Activated naive CD8-positive, alpha-beta T cell treated with anti-CD3 and anti-CD28 coated beads for 36 hours (primary cell): ENCODE measurements around the gene C11orf21. TPM values are rescaled to one million over a fixed set of nuclear protein-coding genes. Genes with fewer than 3 reads are reported as not detected.

Source experiments
- DNase-seq: peaks from one replicate; pipeline ENCODE4 v3.0.0; 2021
- H3K27ac Mint-ChIP-seq: one replicate; pipeline ENCODE4 v1.8.0; 2022; ENCODE audit warnings: mild to moderate bottlenecking, moderate library complexity, mixed read lengths
- H3K27me3 Mint-ChIP-seq: one replicate; pipeline ENCODE4 v1.8.0; 2022; ENCODE audit warnings: mild to moderate bottlenecking, mixed read lengths
- H3K36me3 Mint-ChIP-seq: one replicate; pipeline ENCODE4 v1.8.0; 2021; ENCODE audit warnings: mild to moderate bottlenecking, mixed read lengths
- H3K4me1 Mint-ChIP-seq: one replicate; pipeline ENCODE4 v1.8.0; 2021; ENCODE audit warnings: mixed read lengths
- H3K4me3 Mint-ChIP-seq: one replicate; pipeline ENCODE4 v1.8.0; 2022; ENCODE audit warnings: mild to moderate bottlenecking, moderate library complexity, mixed read lengths
- H3K9me3 Mint-ChIP-seq: one replicate; pipeline ENCODE4 v1.8.0; 2022; ENCODE audit warnings: mixed read lengths
- total RNA-seq, 2 experiments: library from RNA; stranded (reverse); gene quantifications; one replicate each; pipeline ENCODE4 v1.2.3, GENCODE V29; 2021

The C11orf21 gene
- total RNA-seq, 2 experiments from 2014 or later, result 2.5 to 2.6 TPM

DNA sequence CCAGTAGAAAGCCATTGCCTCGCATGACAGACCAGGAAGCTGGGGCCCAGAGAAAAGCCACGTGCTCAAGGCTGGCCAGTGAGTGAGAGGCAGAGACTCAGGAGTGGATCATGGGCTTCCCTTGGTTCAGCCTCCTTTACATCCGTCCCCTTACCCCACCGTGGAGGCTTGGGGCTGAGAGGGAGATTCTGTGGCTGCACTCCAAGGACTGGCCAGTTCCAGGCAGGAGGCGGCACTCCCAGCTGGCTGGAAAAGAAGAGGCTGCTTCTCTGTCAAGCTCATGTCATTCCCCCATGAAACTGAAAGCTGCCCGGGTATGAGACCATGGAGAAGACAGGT, 24.7 kb downstream of the C11orf21 start:
- Mint-ChIP-seq H3K4me3 (no peak overlapping the region), H3K27me3 (peaks cover 6% of the 10 kb centered on the region), H3K27ac (no peak overlapping the region), H3K9me3 (peaks cover 9% of the 10 kb centered on the region), H3K36me3 (no peaks in the 10 kb centered on the region), H3K4me1 (no peaks in the 10 kb centered on the region)
- no peak for DNase-seq

DNA sequence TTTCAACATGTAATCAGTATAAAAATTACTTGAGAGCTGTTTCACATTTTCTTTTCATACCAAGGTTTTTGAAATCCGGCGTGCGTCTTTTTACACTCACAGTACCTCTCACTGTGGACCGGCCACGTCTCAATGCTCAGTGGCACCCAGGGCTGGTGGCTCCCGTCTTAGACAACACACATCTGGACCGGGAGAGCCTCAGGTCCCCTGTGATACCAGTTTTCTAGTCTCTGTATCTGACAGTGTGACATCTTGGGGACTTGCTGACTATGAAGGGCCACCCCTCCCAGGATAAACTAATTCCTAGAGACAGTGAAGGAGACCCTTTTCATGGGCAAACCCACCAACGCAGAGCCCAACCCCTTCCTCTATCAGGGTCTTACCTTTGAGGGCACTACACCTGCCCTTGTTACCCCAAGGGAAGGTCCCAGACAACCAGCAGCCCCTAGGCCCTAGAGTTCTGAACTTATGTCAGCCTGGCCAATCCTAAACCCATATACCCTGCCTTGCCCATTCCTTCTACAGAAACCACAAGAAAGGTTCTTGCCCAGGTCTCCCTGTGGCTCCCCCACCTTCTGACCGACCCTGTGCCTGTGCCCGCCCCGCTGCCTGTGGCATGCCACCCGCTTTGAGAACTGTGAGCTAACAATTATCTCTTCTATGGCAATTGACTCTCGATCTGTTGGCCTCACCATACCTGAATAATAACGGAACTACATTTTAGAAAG, 25.3 kb downstream of the C11orf21 start:
- Mint-ChIP-seq H3K9me3 (peaks cover 9% of the 10 kb centered on the region), H3K27ac (no peak overlapping the region), H3K4me1 (no peaks in the 10 kb centered on the region), H3K27me3 (peaks cover 11% of the 10 kb centered on the region), H3K36me3 (no peaks in the 10 kb centered on the region), H3K4me3 (no peak overlapping the region)
- no peak for DNase-seq

DNA sequence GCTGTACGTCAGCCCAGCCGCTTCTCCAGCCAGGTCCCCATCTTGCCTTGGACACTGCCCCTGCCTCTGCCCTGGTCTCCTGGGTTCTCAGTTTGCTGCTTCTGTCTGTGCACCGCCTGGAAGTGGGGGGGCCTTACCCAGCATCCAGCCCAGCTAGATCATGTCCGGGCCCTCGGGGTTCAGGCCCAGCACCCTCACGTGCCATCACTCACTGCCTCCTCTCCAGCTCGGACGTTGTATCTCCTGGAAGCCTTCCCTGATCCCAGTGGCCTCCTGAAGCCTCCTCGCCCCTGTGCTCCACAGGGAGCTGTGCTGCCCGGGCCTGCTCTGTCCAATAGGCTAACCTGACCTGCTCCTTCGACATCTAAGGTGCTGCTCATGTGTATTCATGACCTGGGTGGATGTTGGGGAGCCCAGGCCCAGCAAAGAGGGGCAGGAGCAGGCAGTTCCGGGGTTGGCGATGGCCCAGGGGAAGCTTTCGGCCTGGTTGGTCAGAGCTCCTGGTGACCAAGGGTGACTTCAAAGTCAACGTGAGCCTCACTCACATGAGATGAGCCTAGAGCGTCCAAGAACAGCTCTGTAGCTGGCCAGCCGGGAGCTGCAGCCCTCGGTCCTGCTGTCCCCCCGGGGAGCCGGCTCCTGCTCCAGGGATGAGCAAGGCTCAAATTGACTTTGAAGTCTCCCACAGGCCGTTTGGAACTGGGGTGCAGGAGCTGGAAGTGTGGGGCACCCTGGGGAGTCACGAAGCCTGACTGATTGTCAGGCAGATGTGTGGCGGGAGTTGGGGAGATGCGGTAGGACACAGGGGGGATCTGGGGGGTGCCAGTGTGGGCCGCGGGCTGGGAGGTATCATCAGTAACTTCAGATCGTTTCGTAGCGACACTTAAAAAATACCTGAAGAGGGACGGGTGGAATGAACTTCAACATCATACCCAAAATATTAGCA, 26.1 kb downstream of the C11orf21 start:
- H3K27ac Mint-ChIP-seq, result no peak overlapping the region
- H3K9me3 Mint-ChIP-seq, result peaks cover 9% of the 10 kb centered on the region
- H3K27me3 Mint-ChIP-seq, result peaks cover 16% of the 10 kb centered on the region
- H3K4me3 Mint-ChIP-seq, result no peak overlapping the region
- no peak for DNase-seq
- no peaks in the 10 kb centered on the region for H3K36me3 Mint-ChIP-seq
- peaks cover under 1% of the 10 kb centered on the region for H3K4me1 Mint-ChIP-seq

DNA sequence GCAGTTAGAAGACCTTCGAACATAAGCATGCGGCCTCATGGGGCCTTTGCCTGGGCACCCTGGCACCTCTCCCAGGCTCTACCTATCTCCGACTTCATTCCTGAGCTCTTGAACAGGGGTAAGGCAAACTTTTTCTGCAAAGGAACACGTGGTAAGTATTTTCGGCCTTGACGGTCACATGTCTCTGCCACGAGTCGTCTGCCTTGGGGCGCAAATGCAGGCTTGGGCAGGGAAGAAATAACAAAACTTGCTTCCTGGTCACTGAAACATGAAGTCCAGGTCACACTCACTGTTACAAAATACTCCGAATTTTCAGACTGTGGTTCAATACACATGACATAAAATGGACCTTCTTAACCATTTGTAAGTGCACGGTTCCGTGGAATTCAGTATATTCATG, 27.9 kb downstream of the C11orf21 start:
- Mint-ChIP-seq H3K27me3 (peaks cover 20% of the 10 kb centered on the region), H3K4me3 (no peak overlapping the region), H3K36me3 (no peaks in the 10 kb centered on the region), H3K27ac (no peak overlapping the region), H3K4me1 (peaks cover 2% of the 10 kb centered on the region), H3K9me3 (no peaks in the 10 kb centered on the region)
- no peak for DNase-seq

DNA sequence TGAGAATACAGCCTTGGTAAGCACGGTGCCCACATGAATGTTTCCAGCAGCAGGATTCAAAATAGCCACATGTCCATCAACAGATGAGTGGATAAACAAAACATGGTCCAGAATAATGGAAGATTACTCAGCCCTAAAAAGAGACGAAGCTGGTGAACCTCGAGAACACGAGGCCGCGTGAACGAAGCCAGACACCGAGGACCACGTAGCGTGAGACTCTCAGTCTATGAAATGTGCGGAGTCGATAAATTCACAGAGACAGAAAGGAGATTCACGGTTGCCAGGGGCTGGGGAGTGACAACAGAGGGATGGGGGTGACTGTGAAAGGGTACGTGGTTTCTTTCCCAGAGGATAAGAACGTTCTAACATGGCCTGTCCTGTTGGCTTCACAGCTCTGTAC, 28.4 kb downstream of the C11orf21 start:
- no peak overlapping the region for H3K27ac Mint-ChIP-seq
- no peaks in the 10 kb centered on the region for H3K36me3 Mint-ChIP-seq
- H3K4me1 Mint-ChIP-seq, result peaks cover 5% of the 10 kb centered on the region
- no peak overlapping the region for H3K4me3 Mint-ChIP-seq
- H3K27me3 Mint-ChIP-seq, result peaks cover 24% of the 10 kb centered on the region
- H3K9me3 Mint-ChIP-seq, result no peaks in the 10 kb centered on the region
- DNase-seq, result no peak

DNA sequence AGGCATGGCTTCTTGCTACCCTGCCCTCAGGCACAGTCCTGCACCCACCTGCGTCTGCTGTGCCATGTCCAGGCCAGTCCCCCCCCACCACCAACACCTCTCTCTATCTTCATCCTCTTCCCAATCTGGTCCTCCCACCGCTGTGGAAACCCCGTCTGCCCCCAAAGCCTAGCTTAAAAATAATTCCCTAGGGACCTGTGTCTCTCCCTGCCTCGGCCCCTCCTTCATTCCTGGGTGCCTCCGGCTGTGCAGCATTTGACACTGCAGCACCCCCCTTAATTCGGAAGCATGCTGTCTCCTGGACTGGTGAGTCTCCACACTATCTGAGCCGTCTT, 28.8 kb downstream of the C11orf21 start:
- no peak overlapping the region for H3K4me3 Mint-ChIP-seq
- no peaks in the 10 kb centered on the region for H3K36me3 Mint-ChIP-seq
- no peak for DNase-seq
- H3K4me1 Mint-ChIP-seq, result peaks cover 8% of the 10 kb centered on the region
- H3K27ac Mint-ChIP-seq, result no peak overlapping the region
- H3K9me3 Mint-ChIP-seq, result no peaks in the 10 kb centered on the region
- peaks cover 28% of the 10 kb centered on the region for H3K27me3 Mint-ChIP-seq

DNA sequence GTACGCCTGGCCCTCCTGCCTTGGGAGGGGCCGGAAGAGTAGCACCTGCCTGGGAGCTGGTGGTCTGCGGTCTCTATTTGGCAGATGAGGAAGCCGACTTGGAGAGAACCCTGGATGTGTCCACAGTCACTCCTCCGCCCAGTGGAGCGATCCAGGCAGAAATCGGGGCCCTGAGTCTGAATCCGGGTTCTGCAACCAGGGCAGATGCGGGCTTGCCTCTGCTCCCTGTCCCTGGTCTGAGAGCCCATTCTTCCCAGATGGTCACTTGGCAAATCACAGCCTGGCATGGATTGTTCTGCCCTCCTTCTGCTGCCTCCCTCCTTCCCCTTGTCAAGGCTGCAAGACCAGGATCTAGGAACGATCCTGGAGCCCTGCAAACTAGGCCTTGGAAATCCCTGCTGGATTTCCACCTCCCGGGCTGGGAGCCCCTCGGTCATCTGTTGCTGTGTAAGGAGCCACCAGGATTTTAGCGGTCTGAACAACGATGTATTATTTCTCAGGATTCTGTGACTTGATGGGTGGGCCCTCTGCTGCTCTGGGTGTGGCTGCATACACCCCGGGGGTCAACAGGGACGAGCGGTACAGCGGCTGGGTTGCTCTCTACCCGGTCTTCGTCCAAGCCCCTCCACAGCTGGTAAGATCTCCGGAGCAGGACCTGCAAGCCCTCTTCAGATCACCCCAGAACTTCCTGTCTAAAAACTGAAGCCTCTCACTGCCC, 29.3 kb downstream of the C11orf21 start:
- no peak for DNase-seq
- no peaks in the 10 kb centered on the region for H3K36me3 Mint-ChIP-seq
- no peak overlapping the region for H3K27ac Mint-ChIP-seq
- peaks cover 8% of the 10 kb centered on the region for H3K4me1 Mint-ChIP-seq
- H3K27me3 Mint-ChIP-seq, result peaks cover 28% of the 10 kb centered on the region
- H3K4me3 Mint-ChIP-seq, result no peak overlapping the region
- no peaks in the 10 kb centered on the region for H3K9me3 Mint-ChIP-seq

DNA sequence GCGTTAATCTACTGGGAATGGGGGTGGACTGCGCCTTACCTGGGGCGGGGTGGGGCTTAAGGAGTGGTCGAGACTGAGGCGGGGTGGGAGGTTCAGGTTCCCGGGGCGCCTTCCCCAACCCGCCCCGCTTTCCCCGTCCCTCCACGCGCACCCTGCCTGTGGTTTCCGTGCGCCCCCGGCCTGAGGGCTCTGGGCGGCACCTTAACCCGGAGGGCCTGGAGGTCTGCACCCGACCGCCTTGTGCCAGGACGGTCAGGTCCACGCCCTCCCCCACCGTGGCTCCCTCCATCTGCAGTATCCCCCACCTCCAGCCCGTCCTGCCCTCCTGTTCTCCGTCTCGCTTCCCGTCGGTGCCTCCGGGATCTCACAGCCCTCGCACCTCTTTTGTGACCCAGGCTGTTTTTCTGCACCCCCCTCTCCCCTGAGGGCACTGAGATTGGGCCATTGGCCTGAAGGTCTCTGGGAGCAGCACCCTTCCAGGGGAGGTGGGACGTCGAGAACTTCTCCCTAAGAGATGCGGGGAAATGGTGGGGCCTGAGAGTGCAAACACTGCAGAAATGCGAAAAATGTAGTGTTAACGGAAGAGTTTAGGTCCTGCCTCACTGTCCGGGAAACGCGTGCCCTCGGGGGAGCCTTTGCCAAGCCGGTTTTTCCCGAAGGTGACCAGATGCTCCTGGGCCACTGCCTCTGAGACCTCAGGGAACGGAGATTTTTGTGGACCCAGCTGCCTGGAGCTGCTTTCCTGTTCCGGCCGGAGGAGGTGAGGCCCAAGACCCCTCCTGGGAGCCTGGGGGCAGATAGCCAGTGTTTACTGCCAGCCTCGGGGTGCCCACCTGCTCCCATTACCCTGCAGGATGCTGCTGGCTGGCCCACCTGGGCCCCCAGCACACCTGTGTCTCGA, 30.1 kb downstream of the C11orf21 start:
- Mint-ChIP-seq H3K36me3 (no peaks in the 10 kb centered on the region), H3K27ac (no peak overlapping the region), H3K4me1 (peaks cover 10% of the 10 kb centered on the region), H3K9me3 (no peaks in the 10 kb centered on the region), H3K4me3 (peak overlapping the region; percentile 55), H3K27me3 (peaks cover 28% of the 10 kb centered on the region)
- no peak for DNase-seq

DNA sequence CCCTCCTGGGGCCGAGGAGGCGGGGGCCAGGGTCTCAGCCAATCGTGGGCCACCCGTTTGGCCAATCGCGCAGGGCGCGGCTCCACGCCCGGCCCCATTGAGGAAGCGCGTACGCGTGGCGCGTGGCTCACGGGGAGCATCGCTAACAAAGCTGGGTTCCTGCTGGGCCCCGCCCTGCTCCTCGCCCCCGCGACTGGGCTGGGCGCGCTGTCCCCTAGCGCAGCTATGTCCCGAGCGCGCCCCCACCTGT, 30.7 kb downstream of the C11orf21 start:
- Mint-ChIP-seq H3K9me3 (no peaks in the 10 kb centered on the region), H3K4me1 (peaks cover 15% of the 10 kb centered on the region), H3K4me3 (no peak overlapping the region), H3K36me3 (no peaks in the 10 kb centered on the region), H3K27me3 (peaks cover 28% of the 10 kb centered on the region), H3K27ac (no peak overlapping the region)
- DNase-seq, result peak; percentile 50

DNA sequence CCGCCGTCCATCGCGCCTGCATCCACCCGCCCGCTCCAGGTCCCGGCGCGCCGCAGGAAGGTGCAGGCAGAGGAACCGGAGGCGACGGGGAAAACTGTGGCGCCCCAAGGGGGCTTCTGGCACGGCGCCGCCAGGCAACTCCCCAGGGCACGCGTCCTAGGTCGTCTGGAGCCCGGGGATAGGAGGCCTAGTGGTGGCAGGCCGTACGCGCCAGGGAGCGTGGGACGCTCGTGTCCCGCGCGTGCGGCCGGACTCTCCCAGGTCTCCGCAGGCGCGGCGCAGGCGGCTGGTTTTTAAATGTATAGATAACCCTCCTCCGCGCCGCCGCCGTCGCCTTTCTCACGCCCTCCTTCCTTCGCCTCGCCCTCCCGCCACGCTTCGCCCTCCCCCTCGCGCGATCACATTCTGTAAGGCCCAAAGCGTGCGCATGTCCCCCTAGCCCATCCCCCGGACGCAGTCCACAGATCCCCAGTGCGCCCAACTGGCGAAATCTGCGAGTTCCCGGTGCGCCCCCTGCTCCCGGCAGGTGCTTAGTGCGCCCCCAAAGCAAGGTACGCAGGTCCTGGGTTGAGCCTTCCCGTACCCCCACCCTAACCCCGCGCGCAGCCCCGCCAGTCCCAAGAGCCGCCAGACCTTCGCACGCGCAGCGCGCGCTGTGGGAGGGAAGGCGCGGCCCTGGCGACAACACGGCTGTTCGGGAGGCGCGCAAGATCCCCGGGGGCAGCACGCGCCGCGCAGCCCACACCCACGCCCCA, 31.2 kb downstream of the C11orf21 start, which contains the start of gene ASCL2:
Gene ASCL2 (minus strand): TSS at position 267 of the 755 bp plus-strand sequence. CDS start 256 bp downstream, at position 11.
- H3K27me3 Mint-ChIP-seq, result peaks cover 28% of the 10 kb centered on the region
- H3K4me3 Mint-ChIP-seq, result peak within 1 kb of the TSS; percentile 71
- no peaks in the 10 kb centered on the region for H3K9me3 Mint-ChIP-seq
- no peak within 1 kb of the TSS for H3K27ac Mint-ChIP-seq
- no peaks in the 10 kb centered on the region for H3K36me3 Mint-ChIP-seq
- DNase-seq, result peak; percentile 22
- H3K4me1 Mint-ChIP-seq, result peaks cover 20% of the 10 kb centered on the region

DNA sequence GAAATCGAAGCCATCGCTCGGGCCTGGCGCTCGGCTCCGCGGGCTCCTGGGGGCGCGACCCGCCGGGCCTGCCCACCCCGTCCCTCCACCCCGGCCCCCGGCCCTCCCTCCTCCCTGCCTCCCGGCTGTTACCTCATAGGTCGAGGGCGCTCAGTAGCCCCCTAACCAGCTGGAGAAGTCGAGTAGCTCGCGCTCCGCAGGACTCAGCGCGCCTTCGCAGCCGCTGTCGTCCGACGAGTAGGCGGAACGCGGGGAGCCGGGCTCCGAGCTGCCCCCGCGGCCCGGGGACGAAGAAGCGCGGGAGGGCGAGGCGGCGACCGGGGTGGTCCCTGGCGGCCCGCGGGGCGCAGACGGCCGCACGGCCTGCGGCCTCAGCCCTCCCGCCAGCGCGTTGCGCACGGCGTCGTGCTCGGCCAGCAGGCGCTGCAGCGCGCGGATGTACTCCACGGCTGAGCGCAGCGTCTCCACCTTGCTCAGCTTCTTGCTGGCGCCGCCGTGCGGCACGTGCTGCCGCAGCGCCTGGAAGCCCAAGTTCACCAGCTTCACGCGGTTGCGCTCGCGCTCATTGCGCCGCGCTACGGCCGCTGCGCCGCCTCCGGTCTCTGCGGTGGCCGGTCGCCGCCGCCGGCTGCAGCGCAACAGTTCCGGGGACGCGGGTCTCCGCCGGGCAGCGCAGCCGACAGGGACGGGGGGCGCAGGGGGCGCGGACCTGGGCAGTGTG, 32.0 kb downstream of the C11orf21 start:
- H3K4me3 Mint-ChIP-seq, result peak overlapping the region; percentile 58
- H3K9me3 Mint-ChIP-seq, result no peaks in the 10 kb centered on the region
- peak; percentile 57 for DNase-seq
- H3K36me3 Mint-ChIP-seq, result no peaks in the 10 kb centered on the region
- peaks cover 28% of the 10 kb centered on the region for H3K27me3 Mint-ChIP-seq
- H3K27ac Mint-ChIP-seq, result no peak overlapping the region
- peaks cover 24% of the 10 kb centered on the region for H3K4me1 Mint-ChIP-seq

DNA sequence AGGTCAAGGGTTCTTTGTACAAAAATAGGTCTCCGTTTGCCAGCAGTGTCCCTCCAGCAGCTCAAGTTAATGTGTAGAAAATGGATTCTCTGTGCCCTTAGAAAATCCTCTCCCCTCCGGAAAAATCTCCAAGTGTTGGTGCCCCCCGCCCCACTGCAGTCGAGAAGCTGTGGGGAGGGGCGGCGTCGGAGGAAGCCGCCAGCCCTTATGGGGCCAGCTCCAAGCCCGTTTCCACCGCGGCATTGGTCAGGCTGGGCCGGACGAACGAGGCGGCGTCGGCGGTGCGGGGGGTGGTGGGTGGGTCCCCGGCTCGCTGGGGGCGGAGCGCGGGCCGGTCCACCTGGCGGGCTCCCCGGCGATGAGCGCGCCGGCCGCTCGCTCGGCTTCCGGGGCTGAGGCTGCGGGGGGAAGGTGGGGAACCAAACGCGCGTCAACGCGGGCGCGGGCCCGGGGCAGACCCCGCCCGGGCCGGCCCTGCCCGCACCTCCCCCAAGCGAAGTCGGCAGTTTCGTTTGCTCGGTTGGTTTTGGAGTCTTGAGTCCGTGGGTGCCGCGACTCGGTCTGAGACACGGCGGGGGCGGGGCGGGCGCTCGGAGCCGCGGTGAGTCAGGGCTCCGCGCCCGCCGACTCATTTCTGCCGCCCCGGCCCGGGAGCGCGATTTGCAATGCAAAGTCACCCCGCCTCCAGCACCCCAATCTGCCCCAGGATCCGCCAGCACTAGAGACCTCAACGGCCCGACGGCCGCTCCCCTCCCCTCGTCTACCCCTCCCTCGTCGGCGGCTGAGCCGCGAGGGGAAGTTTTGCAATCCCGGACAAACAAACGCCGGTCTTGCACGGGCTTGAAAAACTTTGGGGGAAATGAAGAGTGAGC, 32.8 kb downstream of the C11orf21 start:
- Mint-ChIP-seq H3K9me3 (no peaks in the 10 kb centered on the region), H3K36me3 (no peaks in the 10 kb centered on the region), H3K4me1 (peaks cover 24% of the 10 kb centered on the region), H3K27ac (no peak overlapping the region), H3K27me3 (peaks cover 28% of the 10 kb centered on the region), H3K4me3 (peak overlapping the region; percentile 58)
- peak; percentile 84 for DNase-seq
